Activated naive CD4-positive, alpha-beta T cell treated with anti-CD3 and anti-CD28 coated beads, Interleukin-2, amount 50 U/mL, for 72 hours (primary cell): ENCODE data around the gene C4orf50. TPM values are rescaled to one million over a fixed set of nuclear protein-coding genes. Genes with fewer than 3 reads are reported as not detected.
"Not testable (repeated sequence)": the region's sequence is repeated elsewhere in the genome, so short reads cannot be mapped to it uniquely, and the experiment has no call there.

Source experiments
- ATAC-seq, 2 donors: fragments of 150-1000 bp; cut with Tn5 transposase; 2 replicates each; pipeline ENCODE4 v1.10.0; 2021; ENCODE audit warnings: mild to moderate bottlenecking in 2 of 2, moderate library complexity in 2 of 2
- DNase-seq, 2 donors: peaks; one replicate each; pipeline ENCODE4 v3.0.0; 2021 to 2022; ENCODE audit warnings: low spot score in 2 of 2
- H3K27ac Mint-ChIP-seq, 2 donors: one replicate each; pipeline ENCODE4 v1.8.0; 2022; ENCODE audit warnings: mild to moderate bottlenecking in 2 of 2, mixed read lengths in 2 of 2
- H3K36me3 Mint-ChIP-seq, 2 donors: one replicate each; pipeline ENCODE4 v1.8.0; 2022; ENCODE audit warnings: mixed read lengths in 2 of 2
- H3K9me3 Mint-ChIP-seq, 2 donors: one replicate each; pipeline ENCODE4 v1.8.0; 2022; ENCODE audit warnings: mixed read lengths in 2 of 2
- total RNA-seq, 2 donors: library from RNA; stranded (reverse); gene quantifications; one replicate each; pipeline ENCODE4 v1.2.3, GENCODE V29; 2022

Gene C4orf50
- total RNA-seq, 2 donors from 2014 or later = 0.12 TPM; not detected in 1

- ATAC-seq = no peak
- Mint-ChIP-seq H3K9me3 (no peaks in the 10 kb centered on the region), H3K36me3 (no peaks in the 10 kb centered on the region), H3K27ac (no peak overlapping the region)
- DNase-seq = no peak
Measured at GRCh38 chr4:5954056-5954760, 64.0 kb downstream of the C4orf50 start.

GRCh38 chr4:5952975-5953951, 65.0 kb downstream of the C4orf50 start:
- Mint-ChIP-seq H3K27ac (no peak overlapping the region), H3K9me3 (no peaks in the 10 kb centered on the region), H3K36me3 (no peaks in the 10 kb centered on the region)
- no peak for DNase-seq
- ATAC-seq = no peak

DNA sequence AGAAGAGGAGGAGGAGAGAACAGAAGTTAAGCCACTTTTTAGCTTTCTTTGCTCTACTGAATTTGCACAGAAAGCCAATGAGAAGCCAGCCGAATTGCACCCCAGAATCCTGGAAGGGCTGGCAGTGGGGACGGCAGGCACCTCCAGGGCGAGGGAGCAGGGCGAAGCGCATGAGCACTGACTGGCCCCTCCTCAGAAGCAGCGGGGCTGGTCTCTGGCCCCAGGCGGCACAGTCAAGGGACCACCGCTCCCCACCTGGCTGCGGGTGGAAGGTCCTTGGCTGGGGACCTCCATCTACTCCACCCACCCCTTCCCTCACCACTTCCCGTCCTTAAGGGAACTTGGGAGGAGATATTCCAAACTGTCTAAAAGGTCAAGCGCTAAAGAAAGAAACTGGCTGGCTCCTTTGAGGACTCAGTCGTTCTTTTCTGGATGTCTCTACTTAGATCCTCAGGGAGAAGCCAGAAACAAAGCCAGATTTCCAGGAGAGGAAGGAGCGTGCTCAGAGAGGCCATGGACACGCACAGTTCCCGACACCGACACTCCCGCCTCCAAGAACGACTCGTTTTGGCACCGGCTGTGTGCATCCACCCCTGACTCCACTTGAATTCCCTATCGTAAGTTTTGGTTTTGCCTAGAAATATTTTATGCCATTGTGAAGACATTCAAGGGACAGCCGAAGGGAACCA, 65.8 kb downstream of the C4orf50 start:
- no peak for ATAC-seq
- Mint-ChIP-seq H3K9me3 (no peaks in the 10 kb centered on the region), H3K27ac (no peak overlapping the region), H3K36me3 (no peaks in the 10 kb centered on the region)
- DNase-seq = no peak

DNA sequence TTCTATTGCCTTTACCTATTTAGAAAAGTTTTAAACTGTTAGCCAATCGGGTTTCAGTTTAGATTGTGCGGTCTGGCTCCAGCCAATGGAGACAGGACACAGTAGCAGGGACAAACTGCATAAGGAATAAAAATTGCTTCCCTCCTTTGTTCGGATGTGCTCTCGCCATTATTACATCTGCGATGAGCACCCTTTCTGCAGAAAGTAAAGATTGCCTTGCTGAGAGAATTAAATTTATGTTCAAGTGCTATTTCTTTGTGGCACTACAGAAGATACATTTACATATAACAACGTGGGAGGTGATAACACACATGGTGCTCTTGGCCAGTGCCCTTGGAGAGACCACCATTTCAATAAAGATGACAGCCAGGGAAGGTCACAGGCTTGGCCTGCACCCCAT, 71.6 kb downstream of the C4orf50 start:
- not testable (repeated sequence) for DNase-seq, ATAC-seq, H3K9me3 Mint-ChIP-seq, H3K36me3 Mint-ChIP-seq, H3K27ac Mint-ChIP-seq

- DNase-seq (no peak), ATAC-seq (no peak)
- Mint-ChIP-seq H3K36me3 (no peaks in the 10 kb centered on the region), H3K27ac (no peak overlapping the region), H3K9me3 (peaks cover 4 to 6% of the 10 kb centered on the region in 2 donors)
Measured at GRCh38 chr4:5945936-5946335, 72.3 kb downstream of the C4orf50 start.

DNA sequence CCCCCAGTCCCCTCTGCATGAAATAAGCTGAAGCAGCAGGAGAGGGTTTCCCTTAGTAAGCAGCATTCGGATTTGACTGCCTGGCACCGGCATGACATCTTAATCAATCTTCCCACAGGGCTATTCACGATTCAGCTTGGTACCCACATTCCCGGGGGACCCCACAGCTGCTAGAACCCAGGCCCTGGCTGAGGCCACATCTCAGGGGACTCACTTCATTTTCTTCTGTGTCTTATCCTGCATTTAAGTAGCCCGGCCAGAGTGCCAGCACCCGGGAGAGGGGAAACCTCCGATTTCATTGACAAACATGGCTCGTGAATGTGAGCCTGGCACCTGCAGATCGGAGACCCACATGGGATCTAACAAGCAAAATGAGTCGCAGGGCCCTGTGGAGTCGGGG, 73.1 kb downstream of the C4orf50 start:
- H3K36me3 Mint-ChIP-seq = no peaks in the 10 kb centered on the region
- DNase-seq (no peak), ATAC-seq (no peak)
- H3K27ac Mint-ChIP-seq = no peak overlapping the region
- H3K9me3 Mint-ChIP-seq = peaks cover 4 to 6% of the 10 kb centered on the region in 2 donors

- no peak for DNase-seq
- Mint-ChIP-seq H3K9me3 (peaks cover 4 to 12% of the 10 kb centered on the region in 2 donors), H3K36me3 (no peaks in the 10 kb centered on the region), H3K27ac (no peak overlapping the region)
- ATAC-seq = no peak
Measured at GRCh38 chr4:5943561-5943960, 74.7 kb downstream of the C4orf50 start.

- DNase-seq (no peak), ATAC-seq (no peak)
- H3K36me3 Mint-ChIP-seq = no peaks in the 10 kb centered on the region
- no peak overlapping the region for H3K27ac Mint-ChIP-seq
- peaks cover 4 to 12% of the 10 kb centered on the region in 2 donors for H3K9me3 Mint-ChIP-seq
Measured at GRCh38 chr4:5942947-5943346, 75.3 kb downstream of the C4orf50 start.

DNA sequence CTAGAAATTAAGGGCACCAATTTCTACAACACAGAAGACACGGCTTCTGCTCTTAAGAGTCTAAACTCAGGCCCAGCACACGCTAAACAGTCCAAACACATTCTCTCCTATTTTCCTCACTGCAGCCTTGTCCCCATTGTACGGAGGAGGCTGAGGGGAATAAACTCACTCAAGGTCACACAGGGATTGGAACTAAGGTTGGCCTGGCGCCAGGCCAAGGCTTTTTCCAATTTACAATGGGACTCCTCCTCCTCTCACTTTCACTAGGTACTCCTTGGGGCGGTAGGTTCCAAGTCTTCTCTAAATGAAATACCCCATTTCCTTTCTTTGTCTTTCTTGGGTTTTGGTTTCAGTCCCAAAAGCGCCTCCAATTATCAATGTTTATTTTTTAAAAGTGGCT, 76.6 kb downstream of the C4orf50 start:
- H3K9me3 Mint-ChIP-seq = peaks cover 5 to 12% of the 10 kb centered on the region in 2 donors
- ATAC-seq = no peak
- DNase-seq = no peak
- H3K27ac Mint-ChIP-seq = no peak overlapping the region
- H3K36me3 Mint-ChIP-seq = no peaks in the 10 kb centered on the region

- H3K36me3 Mint-ChIP-seq = no peaks in the 10 kb centered on the region
- DNase-seq (no peak), ATAC-seq (no peak)
- H3K27ac Mint-ChIP-seq = no peak overlapping the region
- peaks cover 4 to 12% of the 10 kb centered on the region in 2 donors for H3K9me3 Mint-ChIP-seq
Measured at GRCh38 chr4:5940470-5941203, 77.6 kb downstream of the C4orf50 start.

- no peaks in the 10 kb centered on the region for H3K36me3 Mint-ChIP-seq
- peak overlapping the region in 1 of 2 donors; percentile 44 for H3K27ac Mint-ChIP-seq
- peaks cover 1 to 4% of the 10 kb centered on the region in 2 donors for H3K9me3 Mint-ChIP-seq
- no peak for DNase-seq
- ATAC-seq = no peak
Measured at GRCh38 chr4:5933996-5934831, 84.0 kb downstream of the C4orf50 start.

DNA sequence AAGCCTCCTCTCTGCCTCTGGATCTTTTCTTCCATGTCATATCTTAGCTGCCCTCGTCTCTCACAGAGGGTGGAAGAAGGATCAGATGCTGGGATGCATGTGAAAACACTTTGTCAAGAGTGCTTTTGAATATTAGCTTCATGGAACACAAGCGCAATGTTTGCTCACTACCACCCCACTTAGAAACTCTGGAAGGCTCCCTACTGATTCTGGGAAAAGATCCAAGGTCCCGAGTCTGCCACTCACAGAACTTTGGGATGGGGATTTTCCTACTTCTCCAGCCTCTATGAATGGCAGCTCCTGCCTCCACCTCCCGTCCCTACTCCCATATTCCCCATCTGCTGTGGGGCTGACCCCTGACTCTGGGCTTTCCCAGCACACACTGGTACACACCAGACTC, 85.1 kb downstream of the C4orf50 start:
- Mint-ChIP-seq H3K9me3 (peaks cover 0 to 4% of the 10 kb centered on the region in 2 donors), H3K27ac (no peak overlapping the region), H3K36me3 (no peaks in the 10 kb centered on the region)
- DNase-seq (no peak), ATAC-seq (no peak)

GRCh38 chr4:5932035-5932568, 86.1 kb downstream of the C4orf50 start:
- H3K27ac Mint-ChIP-seq = no peak overlapping the region
- no peaks in the 10 kb centered on the region for H3K36me3 Mint-ChIP-seq
- no peak for ATAC-seq
- peaks cover 0 to 4% of the 10 kb centered on the region in 2 donors for H3K9me3 Mint-ChIP-seq
- no peak for DNase-seq

DNA sequence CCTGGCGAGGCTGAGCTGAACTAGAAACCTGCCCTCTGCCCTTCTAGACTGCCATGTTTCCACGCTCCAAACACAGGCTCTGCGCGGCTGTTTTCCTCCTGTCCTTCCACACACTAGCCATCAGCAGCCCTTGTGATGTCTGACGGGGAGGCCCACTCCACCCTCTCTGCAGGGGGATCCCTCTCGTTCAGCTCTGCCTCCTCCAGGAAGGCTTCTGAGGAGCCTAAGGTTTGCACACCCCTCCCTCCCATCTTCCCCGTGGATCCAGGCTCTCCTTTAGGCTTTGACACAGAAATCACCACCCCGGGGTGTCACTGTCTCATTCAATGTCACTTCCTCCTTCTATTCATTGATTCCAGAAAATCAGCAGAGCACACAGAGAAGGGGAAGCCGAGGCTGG, 86.7 kb downstream of the C4orf50 start:
- Mint-ChIP-seq H3K27ac (no peak overlapping the region), H3K36me3 (no peaks in the 10 kb centered on the region), H3K9me3 (peaks cover 0 to under 1% of the 10 kb centered on the region in 2 donors)
- DNase-seq = no peak
- ATAC-seq = no peak

- peak overlapping the region in 1 of 2 donors; percentile 57 for H3K27ac Mint-ChIP-seq
- H3K9me3 Mint-ChIP-seq = no peaks in the 10 kb centered on the region
- DNase-seq = no peak
- no peaks in the 10 kb centered on the region for H3K36me3 Mint-ChIP-seq
- no peak for ATAC-seq
Measured at GRCh38 chr4:5930876-5931275, 87.4 kb downstream of the C4orf50 start.
